ENCODE results near the gene OR8B4.
"Not testable (repeated sequence)": the region's sequence is repeated elsewhere in the genome, so short reads cannot be mapped to it uniquely, and the experiment has no call there.

OR8B4 gene

DNA sequence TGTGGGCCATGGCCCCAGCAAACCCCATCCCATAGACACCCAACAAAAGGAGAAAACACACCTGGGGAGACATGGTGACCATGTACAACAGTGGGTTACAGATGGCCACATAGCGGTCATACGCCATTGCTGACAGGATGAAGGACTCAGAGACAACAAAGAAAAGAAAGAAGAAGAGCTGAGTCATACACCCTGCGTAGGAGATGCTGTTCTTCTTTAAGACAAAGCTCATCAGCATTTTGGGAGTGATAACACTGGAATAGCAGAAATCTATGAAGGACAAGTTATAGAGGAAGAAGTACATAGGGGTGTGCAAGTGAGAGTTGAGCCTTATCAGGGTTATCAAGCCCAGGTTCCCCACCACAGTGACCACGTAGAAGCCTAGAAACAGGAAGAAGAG is 15.9 kb upstream of the OR8B4 start:
- TF ChIP-seq POLR2AphosphoS5 (IDR thresholded peaks at IDR 0.05; ENCODE audit: borderline replicate concordance, low read depth, low read length), result no peak
- TF ChIP-seq EZH2 (IDR thresholded peaks at IDR 0.05), result no peak
- no peak for TF ChIP-seq FOXP2 (optimal IDR thresholded peaks at IDR 0.05; ENCODE audit: control extremely low read depth, extremely low read length, insufficient read depth)
- DNase-seq (ENCODE audit: low read depth, low spot score), result no peak
- H3K9ac ChIP-seq (ENCODE audit: insufficient read length), result no peak overlapping the region
- H3K4me3 ChIP-seq, result no peak overlapping the region
- no peak overlapping the region for H3K27ac ChIP-seq
- no peaks in the 10 kb centered on the region for H3K9me3 ChIP-seq (ENCODE audit: low read depth, low read length)
- no peaks in the 10 kb centered on the region for H3K36me3 ChIP-seq (ENCODE audit: insufficient read depth, low read length)

DNA sequence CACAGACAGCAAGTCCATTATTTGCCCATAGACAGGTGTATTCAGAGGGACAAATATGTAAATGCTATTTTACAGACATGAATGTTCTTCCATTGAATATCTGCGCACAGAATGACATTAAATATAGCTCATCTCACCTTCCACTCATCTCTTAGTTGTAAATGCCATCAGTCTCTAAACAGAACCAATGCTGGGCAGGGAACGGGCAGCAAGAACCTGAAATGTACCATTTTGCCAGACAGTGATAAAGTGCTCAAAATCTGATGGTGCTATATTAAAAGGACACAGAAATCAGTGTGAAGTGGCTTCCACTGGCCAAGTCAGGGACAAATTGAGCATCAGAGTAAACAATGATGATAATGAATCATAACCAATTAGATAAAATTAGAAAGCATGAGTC is 10.0 kb upstream of the OR8B4 start:
- H3K4me3 ChIP-seq, result no peak overlapping the region
- H3K9me3 ChIP-seq (ENCODE audit: low read depth, low read length), result no peaks in the 10 kb centered on the region
- H3K27ac ChIP-seq, result no peak overlapping the region
- DNase-seq (ENCODE audit: low read depth, low spot score), result no peak
- no peaks in the 10 kb centered on the region for H3K36me3 ChIP-seq (ENCODE audit: insufficient read depth, low read length)
- H3K9ac ChIP-seq (ENCODE audit: insufficient read length), result no peak overlapping the region
- TF ChIP-seq POLR2AphosphoS5 (IDR thresholded peaks at IDR 0.05; ENCODE audit: borderline replicate concordance, low read depth, low read length), result no peak
- no peak for TF ChIP-seq FOXP2 (optimal IDR thresholded peaks at IDR 0.05; ENCODE audit: control extremely low read depth, extremely low read length, insufficient read depth)
- TF ChIP-seq EZH2 (IDR thresholded peaks at IDR 0.05), result no peak

DNA sequence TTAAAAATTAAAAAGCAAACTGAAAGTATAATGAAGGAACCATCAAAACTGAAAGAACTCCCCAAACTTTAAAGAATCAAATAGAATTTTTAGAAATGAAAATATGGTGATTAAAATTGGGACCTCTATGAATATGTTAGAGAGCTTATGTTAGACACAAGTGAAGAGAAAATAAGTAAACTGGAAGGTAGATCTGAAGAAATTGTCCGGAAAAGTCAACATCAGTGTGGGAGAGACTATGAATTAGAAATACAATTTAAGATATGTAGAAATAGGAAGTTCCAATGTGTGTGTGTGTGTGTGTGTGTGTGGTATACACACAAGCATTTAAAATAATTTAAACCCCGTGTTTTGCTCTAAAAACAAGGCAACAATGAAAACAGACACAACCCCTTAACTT is 4.9 kb upstream of the OR8B4 start:
- H3K4me3 ChIP-seq, result no peak overlapping the region
- DNase-seq (ENCODE audit: low read depth, low spot score), result no peak
- H3K36me3 ChIP-seq (ENCODE audit: insufficient read depth, low read length), result no peaks in the 10 kb centered on the region
- TF ChIP-seq FOXP2 (optimal IDR thresholded peaks at IDR 0.05; ENCODE audit: control extremely low read depth, extremely low read length, insufficient read depth), result no peak
- no peak for TF ChIP-seq EZH2 (IDR thresholded peaks at IDR 0.05)
- no peak for TF ChIP-seq POLR2AphosphoS5 (IDR thresholded peaks at IDR 0.05; ENCODE audit: borderline replicate concordance, low read depth, low read length)
- H3K9me3 ChIP-seq (ENCODE audit: low read depth, low read length), result no peaks in the 10 kb centered on the region
- H3K9ac ChIP-seq (ENCODE audit: insufficient read length), result no peak overlapping the region
- H3K27ac ChIP-seq, result no peak overlapping the region

DNA sequence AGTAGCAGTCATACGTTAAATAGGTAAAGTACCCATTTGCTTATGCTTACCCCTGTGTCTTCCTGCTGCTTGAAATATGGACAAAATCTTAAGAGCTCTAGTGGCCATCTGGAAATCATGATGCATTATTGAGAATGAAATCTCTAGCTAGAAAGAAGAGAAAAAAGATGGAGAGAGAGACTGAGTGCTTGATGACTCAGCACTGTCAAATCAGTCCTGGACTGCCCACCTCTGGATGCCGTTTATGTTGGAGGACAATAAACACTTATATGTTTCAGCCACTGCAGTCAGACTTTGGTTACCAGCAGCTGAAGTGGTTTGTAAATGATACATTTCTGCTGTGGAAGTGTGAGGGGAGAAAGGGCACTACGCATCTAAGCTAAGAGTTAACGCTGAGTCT is 3.6 kb downstream of the OR8B4 start:
- TF ChIP-seq FOXP2 (optimal IDR thresholded peaks at IDR 0.05; ENCODE audit: control extremely low read depth, extremely low read length, insufficient read depth), result no peak
- no peak for TF ChIP-seq POLR2AphosphoS5 (IDR thresholded peaks at IDR 0.05; ENCODE audit: borderline replicate concordance, low read depth, low read length)
- no peak for TF ChIP-seq EZH2 (IDR thresholded peaks at IDR 0.05)
- Histone ChIP-seq H3K4me3 (no peak overlapping the region), H3K36me3 (ENCODE audit: insufficient read depth, low read length) (no peaks in the 10 kb centered on the region), H3K9me3 (ENCODE audit: low read depth, low read length) (no peaks in the 10 kb centered on the region), H3K27ac (no peak overlapping the region), H3K9ac (ENCODE audit: insufficient read length) (no peak overlapping the region)
- no peak for DNase-seq (ENCODE audit: low read depth, low spot score)

DNA sequence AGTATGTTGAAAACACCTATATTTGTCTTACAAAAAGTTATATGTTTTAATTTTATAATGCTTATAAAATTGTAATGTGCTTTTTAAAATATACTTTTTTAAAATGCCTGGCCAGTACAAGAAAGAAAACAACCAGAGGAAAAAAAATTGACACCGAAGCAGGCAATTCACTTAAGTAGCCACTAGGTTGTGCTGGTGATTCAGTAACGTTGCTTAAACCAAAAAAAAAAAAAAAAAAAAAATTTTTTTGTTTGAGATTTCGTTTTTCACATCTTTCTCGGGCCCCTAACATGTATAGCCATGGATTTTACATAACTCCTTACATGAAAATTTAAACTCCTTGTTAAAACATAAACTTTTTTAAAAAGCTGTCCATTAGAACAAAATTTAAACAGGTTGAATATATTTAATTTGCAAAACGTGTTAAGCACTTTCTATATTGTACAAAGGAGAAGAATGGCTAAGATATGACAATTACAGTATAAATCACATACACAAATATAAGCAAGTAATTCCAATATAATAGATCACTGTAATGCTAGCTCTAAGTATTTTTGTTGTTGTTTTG is 9.2 kb downstream of the OR8B4 start:
- Histone ChIP-seq H3K36me3 (ENCODE audit: insufficient read depth, low read length) (no peaks in the 10 kb centered on the region), H3K4me3 (no peak overlapping the region), H3K9ac (ENCODE audit: insufficient read length) (no peak overlapping the region), H3K27ac (no peak overlapping the region), H3K9me3 (ENCODE audit: low read depth, low read length) (no peaks in the 10 kb centered on the region)
- TF ChIP-seq EZH2 (IDR thresholded peaks at IDR 0.05) (no peak), FOXP2 (optimal IDR thresholded peaks at IDR 0.05; ENCODE audit: control extremely low read depth, extremely low read length, insufficient read depth) (no peak), POLR2AphosphoS5 (IDR thresholded peaks at IDR 0.05; ENCODE audit: borderline replicate concordance, low read depth, low read length) (no peak)
- DNase-seq (ENCODE audit: low read depth, low spot score), result no peak

DNA sequence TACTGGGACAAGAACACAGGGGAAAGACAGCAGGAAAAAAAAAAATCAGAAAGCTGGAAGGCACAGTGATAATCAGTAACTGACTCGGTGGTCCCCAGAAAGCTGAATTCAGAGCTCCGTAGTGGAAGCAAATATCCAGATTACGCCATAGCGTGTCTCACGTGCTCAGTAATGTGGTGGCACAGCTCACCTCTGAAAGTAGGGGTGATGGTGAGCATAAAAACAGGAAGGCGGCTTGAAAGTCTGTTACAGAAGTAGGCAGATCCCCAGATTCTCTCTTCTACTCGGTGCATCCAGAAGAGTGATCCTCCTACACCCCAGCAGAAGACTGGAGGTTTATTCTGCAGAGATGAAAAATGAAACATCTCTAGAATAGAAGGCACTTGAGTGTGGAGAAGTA is 14.8 kb downstream of the OR8B4 start:
- no peak for TF ChIP-seq EZH2 (IDR thresholded peaks at IDR 0.05)
- H3K27ac ChIP-seq, result no peak overlapping the region
- no peak overlapping the region for H3K9ac ChIP-seq (ENCODE audit: insufficient read length)
- no peak overlapping the region for H3K4me3 ChIP-seq
- no peak for DNase-seq (ENCODE audit: low read depth, low spot score)
- H3K36me3 ChIP-seq (ENCODE audit: insufficient read depth, low read length), result no peaks in the 10 kb centered on the region
- H3K9me3 ChIP-seq (ENCODE audit: low read depth, low read length), result no peaks in the 10 kb centered on the region

DNA sequence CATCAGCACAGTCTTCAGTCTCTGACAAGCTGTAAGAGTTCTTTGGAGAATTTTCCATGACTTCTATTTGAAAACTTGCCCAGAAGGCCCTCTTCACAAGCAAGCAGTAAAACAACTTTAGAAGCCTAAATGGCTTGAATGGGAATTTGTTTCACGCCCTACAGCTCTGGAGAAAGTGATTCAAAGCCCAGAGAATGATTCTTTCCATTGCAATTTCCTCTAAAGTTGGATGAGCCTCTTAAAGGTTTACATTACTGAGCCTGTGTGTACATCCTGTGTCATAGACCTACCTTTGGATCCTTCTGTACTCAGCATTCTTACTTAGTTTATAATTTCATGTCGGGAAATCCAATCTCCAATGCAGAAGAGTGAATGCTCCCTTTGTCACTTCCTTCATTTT is 19.1 kb downstream of the OR8B4 start:
- H3K9ac ChIP-seq (ENCODE audit: insufficient read length), result no peak overlapping the region
- DNase-seq (ENCODE audit: low read depth, low spot score), result no peak
- peak overlapping the region; percentile 31 for H3K4me3 ChIP-seq
- H3K27ac ChIP-seq, result no peak overlapping the region
- H3K9me3 ChIP-seq (ENCODE audit: low read depth, low read length), result no peaks in the 10 kb centered on the region
- no peaks in the 10 kb centered on the region for H3K36me3 ChIP-seq (ENCODE audit: insufficient read depth, low read length)
- TF ChIP-seq FOXP2 (optimal IDR thresholded peaks at IDR 0.05; ENCODE audit: control extremely low read depth, extremely low read length, insufficient read depth) (no peak), EZH2 (IDR thresholded peaks at IDR 0.05) (no peak), POLR2AphosphoS5 (IDR thresholded peaks at IDR 0.05; ENCODE audit: borderline replicate concordance, low read depth, low read length) (no peak)

DNA sequence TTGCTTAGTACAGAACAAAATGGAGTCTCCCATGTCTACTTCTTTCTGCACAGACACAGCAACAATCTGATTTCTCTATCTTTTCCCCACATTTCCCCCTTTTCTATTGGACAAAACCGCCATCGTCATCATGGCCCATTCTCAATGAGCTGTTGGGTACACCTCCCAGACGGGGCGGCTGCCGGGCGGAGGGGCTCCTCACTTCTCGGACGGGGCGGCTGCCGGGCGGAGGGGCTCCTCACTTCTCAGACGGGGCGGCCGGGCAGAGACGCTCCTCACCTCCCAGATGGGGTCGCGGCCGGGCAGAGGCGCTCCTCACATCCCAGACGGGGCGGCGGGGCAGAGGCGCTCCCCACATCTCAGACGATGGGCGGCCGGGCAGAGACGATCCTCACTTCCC is 21.5 kb downstream of the OR8B4 start:
- DNase-seq (ENCODE audit: low read depth, low spot score); H3K9me3 ChIP-seq (ENCODE audit: low read depth, low read length); H3K9ac ChIP-seq (ENCODE audit: insufficient read length); H3K36me3 ChIP-seq (ENCODE audit: insufficient read depth, low read length); H3K4me3 ChIP-seq; H3K27ac ChIP-seq: not testable (repeated sequence)

DNA sequence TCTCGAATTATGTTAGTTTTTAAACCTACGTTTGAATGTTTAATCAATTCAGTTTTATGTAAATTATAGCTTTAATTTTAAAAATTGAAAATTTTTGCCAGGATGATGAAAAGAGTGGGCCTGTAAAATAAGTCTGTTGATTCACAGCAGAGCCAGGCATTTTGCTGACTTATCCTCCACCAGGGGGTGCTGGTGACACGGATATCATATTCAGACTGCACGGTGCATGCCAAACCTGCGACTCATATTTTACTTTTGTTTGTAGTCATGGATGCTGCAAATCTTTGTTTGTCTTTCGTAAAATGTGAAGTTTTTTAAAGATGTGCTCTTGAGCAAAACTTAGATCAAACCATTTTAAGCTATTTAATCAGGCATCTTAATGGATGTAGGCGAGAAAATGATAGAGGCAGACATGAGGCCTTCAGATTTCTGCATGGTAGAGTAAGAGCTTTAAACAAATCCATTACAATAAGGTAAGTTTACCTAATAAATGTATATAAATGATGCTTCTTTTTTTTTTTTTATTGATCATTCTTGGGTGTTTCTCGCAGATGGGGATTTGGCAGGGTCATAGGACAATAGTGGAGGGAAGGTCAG is 22.2 kb downstream of the OR8B4 start:
- Histone ChIP-seq H3K9me3 (ENCODE audit: low read depth, low read length) (no peaks in the 10 kb centered on the region), H3K9ac (ENCODE audit: insufficient read length) (no peak overlapping the region), H3K27ac (no peak overlapping the region), H3K4me3 (no peak overlapping the region), H3K36me3 (ENCODE audit: insufficient read depth, low read length) (no peaks in the 10 kb centered on the region)
- DNase-seq (ENCODE audit: low read depth, low spot score), result no peak
- no peak for TF ChIP-seq FOXP2 (optimal IDR thresholded peaks at IDR 0.05; ENCODE audit: control extremely low read depth, extremely low read length, insufficient read depth)
- TF ChIP-seq POLR2AphosphoS5 (IDR thresholded peaks at IDR 0.05; ENCODE audit: borderline replicate concordance, low read depth, low read length), result no peak
- no peak for TF ChIP-seq EZH2 (IDR thresholded peaks at IDR 0.05)

All from SK-N-MC (cell line).